Calu3 (cell line): ENCODE data around the gene ASXL1. TPM values are rescaled to one million over a fixed set of nuclear protein-coding genes. Genes with fewer than 3 reads are reported as not detected.
A peak's percentile ranks its signal among the peaks of the same experiment; 100 is the strongest.

Source experiments
- BruUV-seq: library from RNA; stranded (reverse); fragments of 400-500 nt; replicated peaks from 2 replicates; lab custom pipeline; 2021; lab: Mats Ljungman, UMichigan
- CTCF ChIA-PET: fragments of 300-600 bp; sonication (Branson Sonifier 250); formaldehyde crosslinking; loops from one replicate; lab custom pipeline; 2022; ENCODE audit warnings: antibody characterized with exemption; lab: Charles Lee
- DNase-seq: peaks from one replicate; pipeline ENCODE4 v3.0.0; 2022
- H3K27ac Mint-ChIP-seq: one replicate; pipeline ENCODE4 v1.8.0; 2022; ENCODE audit warnings: mixed read lengths; ENCODE audit not compliant: unreplicated experiment
- H3K27me3 Mint-ChIP-seq: one replicate; pipeline ENCODE4 v1.8.0; 2022; ENCODE audit warnings: mixed read lengths; ENCODE audit not compliant: unreplicated experiment
- H3K36me3 Mint-ChIP-seq: one replicate; pipeline ENCODE4 v1.8.0; 2022; ENCODE audit warnings: mild to moderate bottlenecking, moderate library complexity, mixed read lengths; ENCODE audit not compliant: insufficient read depth, unreplicated experiment
- H3K4me1 Mint-ChIP-seq: one replicate; pipeline ENCODE4 v1.8.0; 2022; ENCODE audit warnings: mild to moderate bottlenecking, low read depth, mixed read lengths; ENCODE audit not compliant: unreplicated experiment
- H3K4me3 Mint-ChIP-seq: one replicate; pipeline ENCODE4 v1.8.0; 2022; ENCODE audit warnings: mild to moderate bottlenecking, low read depth, moderate library complexity, mixed read lengths; ENCODE audit not compliant: unreplicated experiment
- H3K9me3 Mint-ChIP-seq: one replicate; pipeline ENCODE4 v1.8.0; 2022; ENCODE audit warnings: low read depth, mixed read lengths; ENCODE audit not compliant: unreplicated experiment
- intact Hi-C: fragments of 100-400 bp; cut with micrococcal nuclease; formaldehyde crosslinking; loops from one replicate; pipeline ENCODE4 v1.10.0; 2022; ENCODE audit not compliant: unreplicated experiment
- total RNA-seq: library from RNA; stranded (reverse); gene quantifications from 2 replicates; pipeline ENCODE4 v1.2.3, GENCODE V29; 2022
- TF ChIP-seq, protein P1 (sequence below): fragments of 200-600 bp; IDR thresholded peaks from one replicate; pipeline ENCODE4 v1.8.0; 2022; ENCODE audit warnings: antibody characterized with exemption; ENCODE audit not compliant: unreplicated experiment

The ASXL1 gene
- total RNA-seq, 1 experiment from 2014 or later, result 120 TPM

- Mint-ChIP-seq H3K27ac (peak overlapping the region; percentile 4), H3K9me3 (no peaks in the 10 kb centered on the region), H3K4me1 (peaks cover 62% of the 10 kb centered on the region), H3K27me3 (peaks cover 3% of the 10 kb centered on the region), H3K4me3 (no peak overlapping the region), H3K36me3 (peaks cover 50% of the 10 kb centered on the region)
- intact Hi-C loops, result loop anchor here (10.0 kb wide), 1 partner anchor 146 kb away; no protein-coding TSS in a partner anchor
- BruUV-seq, result no TSS peak
- DNase-seq, result no peak
- CTCF ChIA-PET, result no interaction called here
- TF ChIP-seq, protein P1, sequence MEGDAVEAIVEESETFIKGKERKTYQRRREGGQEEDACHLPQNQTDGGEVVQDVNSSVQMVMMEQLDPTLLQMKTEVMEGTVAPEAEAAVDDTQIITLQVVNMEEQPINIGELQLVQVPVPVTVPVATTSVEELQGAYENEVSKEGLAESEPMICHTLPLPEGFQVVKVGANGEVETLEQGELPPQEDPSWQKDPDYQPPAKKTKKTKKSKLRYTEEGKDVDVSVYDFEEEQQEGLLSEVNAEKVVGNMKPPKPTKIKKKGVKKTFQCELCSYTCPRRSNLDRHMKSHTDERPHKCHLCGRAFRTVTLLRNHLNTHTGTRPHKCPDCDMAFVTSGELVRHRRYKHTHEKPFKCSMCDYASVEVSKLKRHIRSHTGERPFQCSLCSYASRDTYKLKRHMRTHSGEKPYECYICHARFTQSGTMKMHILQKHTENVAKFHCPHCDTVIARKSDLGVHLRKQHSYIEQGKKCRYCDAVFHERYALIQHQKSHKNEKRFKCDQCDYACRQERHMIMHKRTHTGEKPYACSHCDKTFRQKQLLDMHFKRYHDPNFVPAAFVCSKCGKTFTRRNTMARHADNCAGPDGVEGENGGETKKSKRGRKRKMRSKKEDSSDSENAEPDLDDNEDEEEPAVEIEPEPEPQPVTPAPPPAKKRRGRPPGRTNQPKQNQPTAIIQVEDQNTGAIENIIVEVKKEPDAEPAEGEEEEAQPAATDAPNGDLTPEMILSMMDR, result no peak
Measured at GRCh38 chr20:32480371-32481241, 122.5 kb downstream of the ASXL1 start.

- peak overlapping the region; percentile 4 for H3K27ac Mint-ChIP-seq
- H3K9me3 Mint-ChIP-seq, result no peaks in the 10 kb centered on the region
- CTCF ChIA-PET, result no interaction called here
- TSS peak; percentile 39 for BruUV-seq
- peaks cover 61% of the 10 kb centered on the region for H3K4me1 Mint-ChIP-seq
- intact Hi-C loops, result loop anchor here (10.0 kb wide), 1 partner anchor 147 kb away; no protein-coding TSS in a partner anchor
- no peak for DNase-seq
- H3K27me3 Mint-ChIP-seq, result peaks cover 12% of the 10 kb centered on the region
- peaks cover 47% of the 10 kb centered on the region for H3K36me3 Mint-ChIP-seq
- peak overlapping the region; percentile 89 for H3K4me3 Mint-ChIP-seq
- TF ChIP-seq, protein P1, result no peak
Measured at GRCh38 chr20:32481311-32482142, 123.4 kb downstream of the ASXL1 start.

DNA sequence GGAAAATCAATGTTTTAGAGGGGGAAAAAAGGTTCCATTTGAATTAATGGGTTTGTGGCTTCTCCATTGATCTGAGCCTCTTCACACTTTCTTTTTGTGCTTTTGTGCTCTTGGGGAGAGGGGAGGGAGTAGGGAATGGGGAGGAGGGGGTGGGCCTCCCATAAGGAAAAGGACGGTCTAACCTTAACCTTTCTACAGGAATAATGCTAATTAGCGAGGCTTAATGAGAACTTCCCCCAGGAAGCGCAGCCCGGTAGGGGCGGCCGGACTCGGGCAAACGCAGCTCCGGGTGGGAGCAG lies 124.0 kb downstream of the ASXL1 start:
- H3K36me3 Mint-ChIP-seq, result peaks cover 47% of the 10 kb centered on the region
- CTCF ChIA-PET, result no interaction called here
- BruUV-seq, result no TSS peak
- peaks cover 18% of the 10 kb centered on the region for H3K27me3 Mint-ChIP-seq
- DNase-seq, result no peak
- TF ChIP-seq, protein P1, result no peak
- peak overlapping the region; percentile 89 for H3K4me3 Mint-ChIP-seq
- peak overlapping the region; percentile 12 for H3K27ac Mint-ChIP-seq
- intact Hi-C loops, result loop anchor here (10.0 kb wide), 1 partner anchor 147 kb away; no protein-coding TSS in a partner anchor
- H3K4me1 Mint-ChIP-seq, result peaks cover 55% of the 10 kb centered on the region
- no peaks in the 10 kb centered on the region for H3K9me3 Mint-ChIP-seq

- Mint-ChIP-seq H3K4me3 (peak overlapping the region; percentile 89), H3K9me3 (no peaks in the 10 kb centered on the region), H3K4me1 (peaks cover 50% of the 10 kb centered on the region), H3K36me3 (peaks cover 47% of the 10 kb centered on the region), H3K27ac (peak overlapping the region; percentile 12), H3K27me3 (peaks cover 24% of the 10 kb centered on the region)
- TF ChIP-seq, protein P1, result no peak
- peak; percentile 52 for DNase-seq
- CTCF ChIA-PET, result interaction anchor here (0.6 to 0.8 kb wide), 2 partner anchors 31 to 144 kb away, joined by 4 to 5 read pairs; no protein-coding TSS in a partner anchor
- intact Hi-C loops, result loop anchor here (10.0 kb wide), 1 partner anchor 148 kb away; no protein-coding TSS in a partner anchor
- BruUV-seq, result no TSS peak
Measured at GRCh38 chr20:32482442-32483261, 124.5 kb downstream of the ASXL1 start.
